GM21367 (cell line): ENCODE measurements around the gene ZP3.
"Not testable (repeated sequence)": the region's sequence is repeated elsewhere in the genome, so short reads cannot be mapped to it uniquely, and the experiment has no call there.

Experiments
- ATAC-seq: cut with Tn5 transposase; IDR thresholded peaks from one replicate; pipeline ENCODE4 v1.9.1; 2021; ENCODE audit not compliant: unreplicated experiment

Gene ZP3

DNA sequence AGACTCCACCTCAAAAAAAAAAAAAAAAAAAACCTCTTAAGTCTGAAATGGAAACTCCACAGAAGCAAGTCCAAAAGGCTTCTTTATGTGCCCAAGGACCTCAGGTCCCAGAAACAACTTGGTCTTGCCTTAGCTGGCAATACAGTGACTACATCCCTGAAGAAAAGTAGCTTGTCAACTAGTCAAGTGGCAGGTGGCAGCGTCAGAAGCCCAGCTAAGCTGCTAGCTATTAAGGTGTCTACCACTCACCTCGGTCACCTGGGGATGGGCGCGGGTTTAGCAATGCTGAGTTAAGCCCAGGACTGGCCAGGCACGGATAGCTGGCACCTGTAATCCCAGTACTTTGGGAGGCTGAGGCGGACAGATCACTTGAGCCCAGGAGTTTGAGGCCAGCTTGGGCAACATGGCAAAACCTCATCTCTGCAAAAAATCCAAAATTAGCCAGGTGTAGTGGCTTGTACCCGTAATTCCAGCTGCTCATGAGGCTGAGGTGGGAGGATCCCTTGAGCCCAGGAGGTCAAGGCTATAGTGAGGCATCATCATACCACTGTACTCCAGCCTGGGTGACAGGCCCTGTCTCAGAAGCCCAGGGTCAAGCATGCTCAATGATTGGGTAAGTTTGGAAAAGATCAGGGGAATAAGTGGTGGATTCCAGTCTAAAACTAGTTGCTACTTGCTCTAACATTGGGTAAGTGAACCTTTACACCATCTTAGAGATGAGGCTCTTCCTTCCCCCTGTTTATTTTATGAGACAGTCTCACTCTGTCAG, 14.6 kb downstream of the ZP3 start:
- not testable (repeated sequence) for ATAC-seq

DNA sequence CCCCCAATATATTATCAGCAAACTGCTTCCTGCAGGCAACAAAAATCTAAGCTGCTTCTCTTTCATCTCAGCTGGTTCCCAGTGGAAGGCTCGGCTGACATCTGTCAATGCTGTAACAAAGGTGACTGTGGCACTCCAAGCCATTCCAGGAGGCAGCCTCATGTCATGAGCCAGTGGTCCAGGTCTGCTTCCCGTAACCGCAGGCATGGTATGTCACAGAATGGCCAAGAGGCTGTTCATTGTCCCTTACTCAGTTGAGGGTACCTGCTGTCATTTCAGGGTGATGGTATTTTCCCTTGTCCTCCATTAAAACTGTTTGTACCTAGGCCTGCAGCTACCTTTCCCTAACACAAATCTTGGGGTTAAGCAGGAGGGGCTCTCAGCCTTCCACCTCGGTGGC, 15.7 kb downstream of the ZP3 start:
- ATAC-seq: not testable (repeated sequence)

DNA sequence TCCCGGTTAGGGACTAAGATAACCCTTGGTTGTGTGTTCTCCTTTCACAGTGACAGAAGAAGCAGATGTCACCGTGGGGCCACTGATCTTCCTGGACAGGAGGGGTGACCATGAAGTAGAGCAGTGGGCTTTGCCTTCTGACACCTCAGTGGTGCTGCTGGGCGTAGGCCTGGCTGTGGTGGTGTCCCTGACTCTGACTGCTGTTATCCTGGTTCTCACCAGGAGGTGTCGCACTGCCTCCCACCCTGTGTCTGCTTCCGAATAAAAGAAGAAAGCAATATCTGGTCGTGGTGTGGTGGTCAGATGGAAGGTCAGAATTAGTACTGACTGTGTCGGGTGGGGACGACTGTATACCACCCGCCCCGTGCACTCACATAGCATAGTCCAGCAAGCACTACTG, 17.0 kb downstream of the ZP3 start:
- not testable (repeated sequence) for ATAC-seq

DNA sequence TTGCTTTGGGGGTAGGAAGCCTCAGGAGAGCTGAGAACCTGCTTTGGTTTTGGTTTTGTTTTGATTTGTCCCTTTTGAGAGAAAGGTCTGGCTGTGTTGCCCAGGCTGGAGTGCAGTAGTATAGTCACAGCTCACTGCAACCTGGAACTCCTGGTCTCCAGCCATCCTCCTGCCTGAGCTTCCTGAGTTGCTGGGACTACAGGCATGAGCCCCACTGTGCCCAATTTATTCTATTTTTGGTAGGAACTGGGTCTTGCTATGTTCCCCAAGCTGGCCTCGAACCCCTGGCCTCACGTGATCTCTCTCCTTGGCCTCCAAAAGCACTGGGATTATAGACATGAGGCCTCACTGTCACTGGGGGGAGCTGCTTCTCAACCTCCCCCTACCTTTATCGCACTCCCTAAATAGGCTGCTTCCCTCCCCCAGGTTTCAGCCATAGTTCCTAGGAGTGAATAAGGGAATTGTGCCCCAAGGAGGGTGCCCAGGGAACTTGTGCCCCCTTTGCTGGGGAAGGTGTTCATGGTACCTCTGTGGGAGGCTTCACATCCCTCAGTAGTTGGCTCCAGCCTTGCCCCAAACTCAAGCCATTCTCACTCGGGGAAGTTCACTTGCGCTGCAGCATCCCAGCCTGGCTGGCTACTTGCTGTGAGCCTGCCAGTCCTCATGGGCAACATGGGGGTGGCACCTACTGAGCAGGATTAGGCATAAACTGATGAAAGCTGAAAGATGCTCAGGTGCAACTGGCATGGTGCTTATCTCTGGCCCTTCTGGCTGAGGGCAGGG, 18.1 kb downstream of the ZP3 start:
- ATAC-seq: not testable (repeated sequence)

DNA sequence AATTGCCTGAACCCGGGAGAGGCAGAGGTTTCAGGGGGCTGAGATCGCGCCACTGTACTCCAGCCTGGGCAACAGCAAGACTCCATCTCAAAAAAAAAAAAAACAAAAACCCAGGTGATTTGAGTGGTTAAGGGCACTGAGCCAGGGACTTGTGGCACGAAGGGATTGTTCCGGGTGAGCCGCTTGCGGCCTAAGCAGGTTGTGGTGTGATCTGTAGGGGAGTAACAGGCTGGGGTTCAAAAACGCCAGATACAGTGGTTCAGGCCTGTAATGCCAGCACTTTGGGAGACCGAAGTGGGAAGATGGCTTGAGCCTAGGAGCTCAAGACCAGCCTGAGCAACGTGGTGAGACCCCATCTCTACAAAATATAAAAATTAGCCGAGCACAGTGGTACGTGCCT, 19.1 kb downstream of the ZP3 start:
- not testable (repeated sequence) for ATAC-seq

DNA sequence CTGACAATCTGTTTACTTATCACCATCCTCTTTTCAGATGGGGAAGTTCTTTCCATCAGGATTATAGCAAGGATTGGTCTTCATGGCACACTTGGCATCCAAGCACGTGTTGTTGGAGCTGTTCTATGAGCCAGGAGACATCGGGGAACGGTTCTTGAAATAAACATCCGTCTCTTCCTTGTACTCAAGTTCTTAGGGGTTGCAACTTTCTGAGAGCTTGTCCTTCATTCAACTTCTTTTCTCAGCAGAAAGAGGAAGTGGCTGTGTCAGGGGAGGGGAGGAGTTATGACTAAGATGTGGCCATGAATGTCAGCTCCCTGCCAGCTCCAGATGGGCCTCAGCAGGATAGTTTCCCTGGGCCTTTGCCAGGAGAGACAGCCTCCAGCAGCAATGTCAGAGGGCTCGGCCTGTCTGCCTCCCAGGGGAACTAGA, 20.8 kb downstream of the ZP3 start:
- peak; percentile 85 for ATAC-seq

DNA sequence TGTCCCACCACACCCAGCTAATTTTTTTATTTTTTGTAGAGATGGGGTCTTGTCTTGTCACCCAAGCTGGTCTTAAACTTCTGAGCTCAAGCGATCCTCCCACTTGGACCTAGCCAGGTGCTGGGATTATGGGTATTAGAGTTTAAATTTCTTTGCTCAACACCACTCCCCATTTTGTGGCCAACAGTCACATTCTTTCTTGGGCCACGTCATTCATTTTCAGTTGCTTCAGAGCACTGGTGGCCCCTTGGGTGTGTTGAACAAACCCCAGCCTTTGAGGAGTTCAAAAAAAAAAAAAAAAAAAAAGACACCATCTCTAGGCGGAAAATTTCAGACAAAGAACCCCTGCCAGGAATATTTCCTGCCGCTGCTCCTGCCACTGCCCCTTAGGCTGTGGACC, 32.3 kb downstream of the ZP3 start:
- not testable (repeated sequence) for ATAC-seq

DNA sequence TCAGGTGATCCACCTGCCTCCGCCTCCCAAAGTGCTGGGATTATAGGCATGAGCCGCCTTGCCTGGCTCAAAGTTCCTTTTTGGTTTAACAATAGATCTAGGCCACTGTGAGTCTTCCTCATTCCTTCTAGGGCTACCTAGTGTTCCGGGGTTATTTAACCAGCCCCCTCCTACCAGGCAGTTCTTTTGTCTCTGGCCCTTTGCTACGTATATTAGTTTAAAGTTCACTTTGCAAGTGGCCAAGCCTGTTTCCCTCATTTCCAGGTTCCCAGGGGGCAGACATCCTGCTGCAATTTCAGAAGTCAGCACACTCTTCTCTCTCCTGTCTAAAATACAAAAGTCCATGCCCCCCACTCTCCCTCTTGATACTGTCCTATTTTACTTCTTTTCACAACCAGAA, 33.8 kb downstream of the ZP3 start:
- ATAC-seq: not testable (repeated sequence)

DNA sequence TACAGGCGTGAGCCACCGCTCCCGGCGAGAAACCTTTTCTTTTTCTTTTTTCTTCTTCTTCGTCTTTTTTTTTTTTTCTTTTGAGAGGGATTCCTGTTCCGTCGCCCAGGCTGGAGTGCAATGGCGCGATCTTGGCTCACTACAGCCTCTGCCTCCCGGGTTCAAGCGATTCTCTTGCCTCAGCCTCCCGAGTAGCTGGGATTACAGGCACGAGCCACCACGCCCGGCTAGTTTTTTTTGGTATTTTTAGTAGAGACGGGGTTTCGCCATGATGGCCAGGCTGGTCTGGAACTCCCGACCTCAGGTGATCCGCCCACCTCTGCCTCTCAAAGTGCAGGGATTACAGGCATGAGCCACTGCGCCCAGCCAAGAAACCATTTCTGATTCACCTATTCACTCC, 36.0 kb downstream of the ZP3 start:
- not testable (repeated sequence) for ATAC-seq

DNA sequence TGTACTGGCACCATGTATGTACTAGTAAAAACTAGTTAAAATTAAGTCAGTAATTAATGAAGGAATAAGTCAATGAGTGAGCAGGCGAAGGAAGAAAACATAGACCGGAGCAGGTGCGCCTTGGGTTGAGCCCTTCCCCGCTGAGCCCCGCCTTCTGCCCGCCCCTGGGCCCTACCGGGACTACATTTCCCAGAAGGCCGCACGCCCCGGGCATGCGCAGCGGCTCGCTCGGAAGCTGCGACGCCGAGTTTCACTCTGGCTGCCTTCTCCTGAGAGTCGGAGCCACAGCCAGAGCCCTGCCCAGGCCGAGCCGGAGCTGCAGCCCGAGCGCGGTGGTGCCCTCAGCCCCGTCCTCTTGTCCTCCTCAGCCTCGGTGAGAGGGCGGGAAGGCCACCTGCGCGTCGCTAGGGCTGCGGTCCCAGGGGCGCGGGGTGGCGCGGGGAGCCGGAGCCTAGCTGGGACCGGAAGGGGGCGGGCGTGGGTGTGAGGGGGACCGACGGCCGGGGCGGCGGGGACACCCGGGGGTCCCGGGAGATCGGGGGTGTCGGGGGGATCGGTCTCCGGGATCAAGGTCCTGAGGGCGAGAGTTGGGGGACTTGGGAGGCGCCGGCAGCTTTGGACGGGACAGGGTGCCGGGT, 36.8 kb downstream of the ZP3 start, which contains the start of gene DTX2:
DTX2 (plus strand) TSS at position 246 of the 638 bp plus-strand sequence. CDS start 18,801 bp downstream, outside the sequence.
- ATAC-seq: peak; percentile 94

DNA sequence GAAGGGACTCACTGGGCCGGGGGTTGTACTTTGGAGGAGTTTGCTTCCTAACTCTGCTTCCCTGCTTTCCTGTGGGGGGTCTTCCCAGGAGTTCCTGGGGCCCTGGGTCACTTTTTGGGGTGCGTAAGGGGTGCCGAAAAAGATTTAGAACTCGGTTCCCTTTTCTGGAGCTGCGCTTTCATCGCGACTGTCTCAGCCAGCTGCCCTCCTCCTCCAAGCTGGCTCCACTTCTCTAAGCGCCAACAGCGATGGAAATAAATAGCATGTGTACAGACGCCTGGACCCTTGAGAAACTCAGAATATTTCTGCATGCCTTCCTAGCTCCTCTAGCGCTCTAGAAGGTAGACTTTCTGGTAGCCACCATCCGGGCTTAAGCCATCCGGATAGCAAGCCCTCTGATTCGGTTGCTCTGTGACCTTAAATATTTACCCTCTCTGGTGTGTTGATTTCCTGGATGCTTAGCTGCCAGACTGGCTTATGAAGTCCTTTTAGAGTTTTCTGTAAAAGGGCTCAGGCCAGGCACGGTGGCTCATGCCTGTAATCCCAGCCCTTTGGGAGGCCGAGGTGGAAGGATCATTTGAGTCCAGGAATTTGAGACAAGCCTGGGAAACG, 37.6 kb downstream of the ZP3 start:
- not testable (repeated sequence) for ATAC-seq

DNA sequence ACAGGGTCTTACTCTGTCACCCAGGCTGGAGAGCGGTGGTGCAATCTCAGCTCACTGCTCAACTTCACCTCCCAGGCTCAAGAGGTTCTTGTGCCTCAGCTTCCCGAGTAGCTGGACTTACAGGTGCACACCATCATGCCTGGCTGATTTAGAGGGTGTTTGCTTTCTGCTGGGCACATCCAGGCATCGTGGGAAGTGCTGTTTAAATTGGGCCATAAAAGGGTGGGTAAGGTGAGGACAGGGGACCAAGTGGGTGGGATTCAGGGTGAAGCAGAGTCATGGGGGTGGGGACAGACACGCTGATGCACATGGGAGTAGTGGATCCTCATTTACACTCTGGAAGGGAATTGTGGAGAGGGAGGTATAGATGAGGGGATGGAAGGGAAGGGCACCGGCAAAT, 40.2 kb downstream of the ZP3 start:
- not testable (repeated sequence) for ATAC-seq

DNA sequence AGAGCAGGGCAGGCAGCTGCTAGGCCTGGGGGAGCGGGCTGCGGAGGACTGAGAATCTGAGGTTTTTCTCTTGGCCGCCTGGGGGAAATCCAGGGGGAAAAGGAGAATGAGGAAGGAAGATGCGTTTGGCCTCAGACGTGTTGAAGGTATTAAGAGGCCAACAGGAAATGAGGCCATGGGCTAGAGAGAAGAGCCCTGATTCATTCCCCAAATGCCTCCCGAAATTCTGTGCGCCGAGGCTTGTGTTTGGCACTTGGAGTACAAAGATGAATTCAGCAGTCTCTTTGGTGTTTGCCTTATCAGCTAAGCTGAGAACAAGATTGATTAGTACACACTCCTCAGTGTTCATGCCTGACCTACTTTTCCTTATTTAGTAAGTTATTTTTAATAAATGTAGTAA, 41.2 kb downstream of the ZP3 start:
- not testable (repeated sequence) for ATAC-seq

DNA sequence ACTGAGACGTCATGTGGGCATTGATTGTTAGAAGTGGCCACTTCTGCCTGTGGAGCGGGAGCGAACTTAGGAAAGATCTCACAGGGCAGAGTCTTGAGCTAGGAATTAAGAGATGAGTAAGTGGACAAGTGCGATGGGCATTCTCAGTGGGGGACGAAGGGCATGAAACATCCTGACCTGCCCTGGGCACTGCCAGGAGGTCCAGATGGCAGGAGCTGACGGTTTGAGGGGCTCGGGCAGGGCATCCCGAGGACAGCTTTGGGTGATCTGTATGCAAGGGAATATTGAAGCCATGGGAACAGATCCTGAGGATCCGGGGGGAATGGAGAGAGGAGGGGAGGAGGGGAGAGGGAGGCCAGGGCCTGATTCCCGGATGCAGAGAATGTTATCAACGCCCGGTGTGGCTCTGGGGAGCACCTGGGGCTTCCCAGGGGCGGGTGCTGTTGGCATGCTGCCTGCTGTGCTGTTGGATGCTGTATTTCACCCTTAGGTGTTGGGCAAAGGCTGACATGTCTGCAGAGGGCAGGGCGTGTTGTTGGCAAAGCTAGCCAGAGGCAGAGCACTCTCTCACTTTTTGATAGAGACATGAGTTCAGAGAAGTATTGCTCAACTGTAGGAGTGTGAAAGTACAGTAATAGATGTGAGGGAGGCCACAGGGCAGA, 43.1 kb downstream of the ZP3 start:
- not testable (repeated sequence) for ATAC-seq

DNA sequence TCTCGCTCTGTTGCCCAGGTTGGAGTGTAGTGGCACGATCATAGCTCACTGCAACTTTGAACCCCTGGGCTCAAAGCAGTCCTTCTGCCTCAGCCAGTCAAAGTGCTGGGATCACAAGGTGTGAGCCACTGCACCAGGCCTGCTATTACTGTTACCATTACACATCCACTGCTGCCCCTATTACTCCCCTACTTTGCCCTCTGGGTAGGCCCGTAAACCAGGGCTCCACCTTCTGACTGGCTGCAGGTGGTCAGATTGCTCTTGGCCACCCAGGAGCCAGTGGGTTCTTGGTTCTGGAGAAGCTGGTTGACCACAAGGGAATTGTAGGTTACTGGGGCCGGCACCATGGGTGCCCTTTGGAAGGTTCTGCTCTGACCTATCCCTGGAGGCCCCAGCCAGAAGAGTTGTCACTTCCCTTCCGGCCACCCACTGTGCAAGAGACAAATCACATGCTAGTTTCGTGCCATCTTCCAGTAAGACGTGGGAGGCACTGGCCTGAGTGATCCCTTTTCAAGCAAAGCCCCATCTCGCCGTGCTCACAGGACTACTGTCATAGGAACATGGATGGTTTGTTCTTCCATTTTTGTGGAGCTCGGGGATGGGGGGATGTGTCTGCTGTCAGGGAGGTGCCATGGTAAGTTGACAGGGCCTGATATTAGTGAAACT, 46.9 kb downstream of the ZP3 start:
- not testable (repeated sequence) for ATAC-seq

DNA sequence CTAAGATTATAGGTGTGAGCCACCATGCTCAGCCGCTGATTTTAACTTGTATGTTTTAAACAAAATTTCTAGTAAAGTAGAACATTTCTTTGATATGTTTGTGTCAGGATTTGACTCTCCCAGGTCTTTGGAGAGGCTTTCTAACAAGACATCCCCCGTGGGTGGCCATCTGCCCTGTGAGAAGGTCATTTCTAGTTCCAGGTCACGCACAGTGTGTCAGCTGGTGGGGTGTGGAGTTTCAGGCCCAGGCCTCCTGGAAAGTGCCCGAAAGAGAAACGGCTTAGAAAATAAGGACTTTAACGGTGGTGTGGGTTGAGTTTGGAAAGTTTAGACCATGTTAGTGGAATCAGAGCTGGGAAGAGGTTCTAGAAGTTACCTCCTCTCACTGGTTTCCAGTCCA, 48.3 kb downstream of the ZP3 start:
- ATAC-seq: not testable (repeated sequence)

DNA sequence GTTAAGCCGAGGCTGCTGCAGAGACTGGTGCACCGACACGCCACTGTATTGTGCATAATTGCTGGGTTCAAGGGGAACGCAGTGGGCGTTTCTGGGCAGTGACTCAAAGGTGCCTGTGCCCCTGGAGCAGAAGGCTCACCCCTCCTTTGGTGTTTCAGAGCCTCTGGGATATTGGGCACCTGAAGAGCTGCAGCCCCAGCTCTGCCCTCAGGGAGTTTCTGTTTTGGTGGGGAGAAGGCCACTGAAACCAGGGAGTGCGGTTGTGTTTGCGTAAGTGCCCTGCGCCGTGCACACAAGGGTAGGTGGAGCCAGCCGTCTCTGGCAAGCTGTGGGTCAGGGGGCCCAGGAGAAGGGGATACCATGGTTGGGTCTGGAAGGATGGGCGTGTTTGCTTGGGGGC, 51.5 kb downstream of the ZP3 start:
- ATAC-seq: not testable (repeated sequence)

DNA sequence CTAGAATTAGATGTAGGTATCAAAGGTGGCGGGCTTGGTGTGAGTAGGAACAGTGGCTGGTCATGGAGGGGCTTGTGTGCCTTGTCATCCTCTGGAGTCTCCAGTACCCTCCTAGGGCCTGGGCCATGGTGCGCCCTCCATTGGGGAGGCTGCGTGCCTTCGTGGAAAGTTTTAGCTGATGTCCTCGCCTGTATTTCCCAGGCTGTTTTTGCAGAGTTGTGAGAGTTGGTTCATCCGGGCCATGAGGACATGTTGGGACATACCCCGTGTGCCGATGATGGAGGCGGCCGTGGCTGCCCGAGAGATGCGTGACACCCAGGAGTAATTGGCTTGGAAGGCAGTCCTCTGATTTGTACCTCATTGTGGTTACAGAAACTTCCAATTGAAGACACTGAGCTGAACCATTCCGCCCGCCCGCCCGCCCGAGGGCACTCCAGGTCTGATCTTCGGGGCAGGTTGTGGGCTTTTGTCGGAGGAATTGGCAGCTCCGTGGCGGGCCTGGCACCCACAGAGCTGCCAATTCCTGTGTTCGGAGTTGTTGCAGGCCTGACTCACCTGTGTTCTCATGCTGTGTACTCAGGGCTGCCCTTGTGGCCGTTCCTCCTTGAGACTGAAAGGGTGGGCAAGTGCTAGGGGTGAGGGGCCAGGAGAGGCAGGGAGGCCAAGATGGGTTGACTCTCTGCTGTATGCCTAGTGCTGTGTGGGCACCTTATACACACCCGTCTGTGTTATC, 52.2 kb downstream of the ZP3 start:
- not testable (repeated sequence) for ATAC-seq

DNA sequence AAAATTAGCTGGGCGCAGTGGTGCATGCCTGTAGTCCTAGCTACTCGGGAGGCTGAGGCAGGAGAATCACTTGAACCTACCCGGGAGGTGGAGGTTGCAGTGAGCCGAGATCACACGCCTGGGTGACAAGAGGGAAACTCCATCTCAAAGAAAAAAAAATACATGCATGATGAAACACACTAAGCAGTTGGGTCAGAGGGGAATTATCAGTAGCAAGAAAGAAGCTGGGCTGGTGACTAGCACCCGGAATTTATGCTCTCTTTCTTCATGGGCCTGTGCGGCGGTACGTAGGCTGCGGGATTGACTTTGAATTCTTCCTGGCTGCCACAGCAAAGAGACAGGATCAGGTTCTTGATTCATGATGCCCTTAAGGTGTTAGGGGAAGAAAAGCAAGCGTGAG, 54.9 kb downstream of the ZP3 start:
- ATAC-seq: not testable (repeated sequence)
